Gastroesophageal sphincter (tissue), 4 donors: ENCODE results near the gene NUDT16L1. TPM values are rescaled to one million over a fixed set of nuclear protein-coding genes. Genes with fewer than 3 reads are reported as not detected.
A peak's percentile ranks its signal among the peaks of the same experiment; 100 is the strongest.

Experiments used
- ATAC-seq: fragments of 150-250 bp; one replicate; pipeline ENCODE4 v1.9.1; 2016; ENCODE audit warnings: mild to moderate bottlenecking, moderate library complexity
- H3K27ac ChIP-seq, 4 donors: fragments of 200-600 bp; sonication (generic) in 3 of 4; 1 replicate in 3 of 4; 2 replicates in 1 of 4; pipeline ENCODE4 v1.5.1; 2016 to 2019
- H3K27me3 ChIP-seq: fragments of 200-600 bp; sonication (generic); one replicate; pipeline ENCODE4 v1.5.1; 2019
- H3K36me3 ChIP-seq, 2 donors: fragments of 200-600 bp; sonication (generic); one replicate each; pipeline ENCODE4 v1.5.1; 2019; ENCODE audit warnings: control low read depth in 1 of 2
- H3K4me1 ChIP-seq, 3 donors: fragments of 200-600 bp; sonication (generic); 1 replicate in 2 of 3; 2 replicates in 1 of 3; pipeline ENCODE4 v1.5.1; 2016 to 2019; ENCODE audit warnings: control low read depth in 2 of 3
- H3K4me3 ChIP-seq, 2 donors: fragments of 200-600 bp; sonication (generic); one replicate each; pipeline ENCODE4 v1.5.1; 2019; ENCODE audit warnings: mild to moderate bottlenecking in 1 of 2, moderate library complexity in 1 of 2
- H3K9me3 ChIP-seq, 3 donors: fragments of 200-600 bp; sonication (generic); one replicate each; pipeline ENCODE4 v1.5.1; 2017 to 2019; ENCODE audit warnings: control low read depth in 2 of 3
- EP300 ChIP-seq: sonication (generic); formaldehyde crosslinking; IDR thresholded peaks from one replicate; pipeline ENCODE4 v1.6.1; 2017; ENCODE audit warnings: antibody characterized with exemption, mild to moderate bottlenecking
- POLR2A ChIP-seq, 2 donors: fragments of 450-650 bp; IDR thresholded peaks; one replicate each; pipeline ENCODE4 v1.6.1; 2017; ENCODE audit warnings: antibody characterized with exemption in 2 of 2, mild to moderate bottlenecking in 2 of 2, moderate library complexity in 1 of 2
- POLR2AphosphoS5 ChIP-seq: sonication (generic); formaldehyde crosslinking; IDR thresholded peaks from one replicate; pipeline ENCODE4 v1.6.1; 2017; ENCODE audit warnings: antibody characterized with exemption
- WGBS, 2 donors: methylation state at CpG; one replicate each; pipeline ENCODE4 v1.1.5; 2018; ENCODE audit warnings: low coverage in 1 of 2; 5-methylcytosine and 5-hydroxymethylcytosine counted together
- total RNA-seq, 4 donors: library from RNA; depleted of rRNA; stranded (reverse); fragments of >200 nt; gene quantifications; one replicate each; pipeline ENCODE4 v1.1.0, GENCODE V29; 2016
- TF ChIP-seq, protein P1 (sequence below), 4 experiments: fragments of 200-600 bp in 2 of 4; fragments of 450-650 bp in 2 of 4; sonication (generic) in 1 of 4; IDR thresholded peaks; one replicate each; pipeline ENCODE4 v1.5.1; 2017 to 2019; ENCODE audit warnings: antibody characterized with exemption in 4 of 4, mild to moderate bottlenecking in 2 of 4, moderate library complexity in 2 of 4

The NUDT16L1 gene
- total RNA-seq, 4 donors from 2014 or later = 14.8 to 26.3 (median 21.4) TPM

DNA sequence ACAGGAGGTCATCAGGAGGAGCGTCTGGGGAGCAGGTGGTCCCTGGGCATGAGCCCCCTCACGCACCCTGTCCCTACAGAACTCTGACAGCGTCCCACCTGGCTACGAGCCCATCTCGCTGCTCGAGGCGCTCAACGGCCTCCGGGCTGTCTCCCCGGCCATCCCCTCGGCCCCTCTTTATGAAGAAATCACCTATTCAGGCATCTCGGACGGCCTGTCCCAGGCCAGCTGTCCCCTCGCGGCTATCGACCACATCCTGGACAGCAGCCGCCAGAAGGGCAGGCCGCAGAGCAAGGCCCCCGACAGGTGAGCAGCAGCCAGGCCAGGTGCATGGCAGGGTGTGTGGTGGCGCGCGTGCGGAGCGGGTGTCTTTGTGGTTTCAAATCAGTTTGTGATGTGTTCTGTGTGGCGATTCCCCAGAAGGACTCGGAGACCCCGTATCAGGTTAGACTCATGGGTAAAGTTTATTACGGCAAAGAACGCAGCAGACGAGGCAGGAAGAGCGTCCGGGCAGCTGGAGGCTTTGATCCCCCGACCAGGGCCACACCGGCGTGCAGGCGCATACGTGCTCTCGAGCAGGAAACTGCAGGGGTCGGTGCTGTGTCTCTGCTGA lies 11.8 kb upstream of the NUDT16L1 start:
- H3K4me3 ChIP-seq = no peak overlapping the region
- peaks cover 0 to 44% (median 5%) of the 10 kb centered on the region in 3 donors for H3K4me1 ChIP-seq
- no peaks in the 10 kb centered on the region for H3K9me3 ChIP-seq
- peaks cover 0 to 100% of the 10 kb centered on the region in 2 donors for H3K36me3 ChIP-seq
- peak overlapping the region in 2 of 4 donors; percentile 72 to 82 for H3K27ac ChIP-seq
- WGBS, 2 donors = no CpG with 5 or more reads among the region's 39 CpGs
- TF ChIP-seq POLR2A (IDR thresholded peaks at IDR 0.05) (no peak), POLR2AphosphoS5 (no peak), EP300 (no peak)
- TF ChIP-seq, protein P1, sequence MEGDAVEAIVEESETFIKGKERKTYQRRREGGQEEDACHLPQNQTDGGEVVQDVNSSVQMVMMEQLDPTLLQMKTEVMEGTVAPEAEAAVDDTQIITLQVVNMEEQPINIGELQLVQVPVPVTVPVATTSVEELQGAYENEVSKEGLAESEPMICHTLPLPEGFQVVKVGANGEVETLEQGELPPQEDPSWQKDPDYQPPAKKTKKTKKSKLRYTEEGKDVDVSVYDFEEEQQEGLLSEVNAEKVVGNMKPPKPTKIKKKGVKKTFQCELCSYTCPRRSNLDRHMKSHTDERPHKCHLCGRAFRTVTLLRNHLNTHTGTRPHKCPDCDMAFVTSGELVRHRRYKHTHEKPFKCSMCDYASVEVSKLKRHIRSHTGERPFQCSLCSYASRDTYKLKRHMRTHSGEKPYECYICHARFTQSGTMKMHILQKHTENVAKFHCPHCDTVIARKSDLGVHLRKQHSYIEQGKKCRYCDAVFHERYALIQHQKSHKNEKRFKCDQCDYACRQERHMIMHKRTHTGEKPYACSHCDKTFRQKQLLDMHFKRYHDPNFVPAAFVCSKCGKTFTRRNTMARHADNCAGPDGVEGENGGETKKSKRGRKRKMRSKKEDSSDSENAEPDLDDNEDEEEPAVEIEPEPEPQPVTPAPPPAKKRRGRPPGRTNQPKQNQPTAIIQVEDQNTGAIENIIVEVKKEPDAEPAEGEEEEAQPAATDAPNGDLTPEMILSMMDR (IDR thresholded peaks at IDR 0.05) = no peak
- ATAC-seq = no peak
- H3K27me3 ChIP-seq = no peaks in the 10 kb centered on the region

DNA sequence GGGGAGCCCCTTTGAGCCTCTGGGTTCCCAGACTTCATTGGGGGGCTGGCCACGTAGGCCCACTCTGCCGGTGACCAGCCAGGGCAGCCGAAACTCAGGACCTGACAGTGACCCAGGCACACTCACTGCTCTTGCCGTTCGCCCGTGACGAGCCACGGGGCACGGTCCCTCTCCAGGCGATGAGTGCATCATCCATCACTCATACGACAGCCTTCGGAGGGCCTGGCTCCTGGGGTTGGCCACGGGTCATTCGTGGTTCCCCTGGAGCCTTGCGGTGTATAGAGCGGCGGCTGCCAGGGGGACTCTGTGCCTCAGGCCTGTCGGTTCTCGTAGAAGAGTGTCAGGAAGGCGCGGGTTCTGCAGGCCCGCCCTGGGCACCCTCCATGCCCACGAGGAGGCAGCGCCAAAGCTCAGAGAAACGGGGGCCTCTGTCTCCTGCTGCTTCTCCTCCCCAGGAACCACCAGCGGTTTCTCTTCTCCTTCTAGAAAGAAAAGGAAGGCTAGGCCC lies 11.2 kb upstream of the NUDT16L1 start:
- Histone ChIP-seq H3K27ac (peak overlapping the region in 2 of 4 donors; percentile 3 to 53), H3K4me1 (peaks cover 0 to 44% (median 5%) of the 10 kb centered on the region in 3 donors), H3K27me3 (no peaks in the 10 kb centered on the region), H3K36me3 (peaks cover 0 to 100% of the 10 kb centered on the region in 2 donors), H3K9me3 (no peaks in the 10 kb centered on the region), H3K4me3 (no peak overlapping the region)
- TF ChIP-seq, protein P1 (IDR thresholded peaks at IDR 0.05) = no peak
- TF ChIP-seq POLR2A (IDR thresholded peaks at IDR 0.05) = no peak
- TF ChIP-seq POLR2AphosphoS5 = no peak
- no peak for TF ChIP-seq EP300
- no CpG with 5 or more reads among the region's 26 CpGs for WGBS, 2 donors
- no peak for ATAC-seq

DNA sequence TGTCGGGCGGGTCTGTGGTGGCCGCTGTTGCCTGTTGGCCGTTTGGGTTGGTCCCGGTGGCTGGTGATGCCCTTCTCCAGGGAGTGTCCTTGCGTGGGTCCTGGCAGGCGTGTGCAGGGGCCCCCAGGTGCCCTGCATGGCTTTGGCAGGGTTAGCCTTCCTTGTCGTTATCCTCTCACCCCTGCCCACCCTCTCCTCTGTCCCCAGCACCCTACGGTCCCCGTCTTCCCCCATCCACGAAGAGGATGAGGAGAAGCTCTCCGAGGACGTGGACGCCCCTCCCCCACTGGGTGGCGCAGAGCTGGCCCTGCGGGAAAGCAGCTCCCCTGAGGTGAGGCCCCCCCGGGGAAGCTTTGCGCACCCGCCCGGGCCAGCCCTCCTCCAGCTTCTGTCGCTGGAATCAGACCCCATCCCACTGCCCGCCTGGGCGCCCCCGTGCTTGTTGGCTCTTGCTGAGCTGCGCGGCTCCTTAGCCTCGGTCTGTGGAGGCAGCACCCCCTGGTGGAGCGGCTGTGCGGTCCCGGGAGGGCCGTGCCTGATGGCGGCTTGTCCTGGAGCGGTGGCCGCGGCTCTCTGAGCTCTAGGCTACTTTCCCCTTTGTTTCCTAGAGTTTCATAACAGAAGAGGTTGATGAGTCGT lies 10.6 kb upstream of the NUDT16L1 start:
- Histone ChIP-seq H3K27ac (peak overlapping the region in 3 of 4 donors; percentile 3 to 53 (median 49)), H3K27me3 (no peaks in the 10 kb centered on the region), H3K36me3 (peaks cover 0 to 100% of the 10 kb centered on the region in 2 donors), H3K4me3 (peak overlapping the region in 1 of 2 donors; percentile 28), H3K9me3 (no peaks in the 10 kb centered on the region), H3K4me1 (peaks cover 0 to 44% (median 5%) of the 10 kb centered on the region in 3 donors)
- TF ChIP-seq POLR2AphosphoS5 (no peak), EP300 (no peak)
- TF ChIP-seq, protein P1 (IDR thresholded peaks at IDR 0.05) = peak in 3 of 4 experiments; percentile 45 to 56 (median 53)
- WGBS, 2 donors = 62% methylated on average over 7 of the region's 36 CpGs; no CpG with 5 or more reads in 1 of the 2 donors
- peak; percentile 29 for ATAC-seq

DNA sequence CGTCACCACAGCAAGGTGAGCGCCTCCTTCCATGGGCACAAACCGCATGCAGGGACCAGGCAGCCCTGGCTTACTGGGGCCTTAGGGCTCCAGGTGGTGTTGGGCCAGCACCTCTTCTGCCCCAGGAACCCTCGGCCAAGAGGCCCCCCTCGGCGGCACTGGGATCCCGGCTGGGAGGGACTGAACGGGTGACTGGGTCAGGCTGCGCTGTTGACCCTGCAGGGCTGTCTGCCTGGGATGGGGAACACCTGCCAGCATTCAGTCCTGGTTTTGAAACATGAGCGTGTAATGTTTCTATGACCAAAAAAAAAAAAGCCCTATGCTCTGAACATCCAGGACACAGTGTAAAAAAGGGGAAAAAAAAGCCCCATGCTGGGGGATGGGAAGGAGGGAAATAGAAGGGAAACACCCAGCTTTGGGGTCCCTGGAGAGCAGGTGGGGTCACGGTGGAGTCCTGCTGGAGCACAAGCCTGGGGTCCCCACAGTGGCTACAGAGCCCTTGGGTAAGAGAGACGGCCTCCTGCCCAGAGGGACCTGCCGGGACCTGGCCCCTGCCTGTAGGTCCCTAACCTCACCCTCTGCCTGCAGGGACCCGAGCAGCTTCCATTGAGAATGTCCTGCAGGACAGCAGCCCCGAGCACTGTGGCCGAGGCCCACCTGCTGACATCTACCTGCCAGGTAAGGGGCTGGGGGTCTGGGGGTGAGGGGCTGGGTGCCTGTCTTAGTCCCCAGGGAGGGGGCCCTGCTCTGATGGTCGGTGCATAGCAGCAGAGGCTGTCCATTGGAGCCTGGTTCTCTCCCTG lies 9.9 kb upstream of the NUDT16L1 start:
- TF ChIP-seq, protein P1 (IDR thresholded peaks at IDR 0.05) = no peak
- TF ChIP-seq EP300 = no peak
- TF ChIP-seq POLR2AphosphoS5 = no peak
- TF ChIP-seq POLR2A (IDR thresholded peaks at IDR 0.05) = no peak
- H3K4me1 ChIP-seq = peaks cover 0 to 44% (median 5%) of the 10 kb centered on the region in 3 donors
- WGBS, 2 donors = 60% methylated on average over 1 of the region's 17 CpGs; no CpG with 5 or more reads in 1 of the 2 donors
- peak overlapping the region in 1 of 2 donors; percentile 28 for H3K4me3 ChIP-seq
- no peaks in the 10 kb centered on the region for H3K9me3 ChIP-seq
- H3K27me3 ChIP-seq = no peaks in the 10 kb centered on the region
- no peak for ATAC-seq
- peaks cover 0 to 100% of the 10 kb centered on the region in 2 donors for H3K36me3 ChIP-seq
- peak overlapping the region in 2 of 4 donors; percentile 49 to 53 for H3K27ac ChIP-seq
